SK-N-MC (cell line): ENCODE measurements around the gene CD46.

Experiments
- EZH2 ChIP-seq: fragments of 200-600 bp; sonication (generic); IDR thresholded peaks from one replicate; pipeline ENCODE4 v1.6.1; 2017; ENCODE audit warnings: antibody characterized with exemption
- POLR2AphosphoS5 ChIP-seq: IDR thresholded peaks from 2 replicates; pipeline ENCODE4 v1.6.1; 2012; ENCODE audit warnings: mild to moderate bottlenecking, low read depth, low read length, borderline replicate concordance

DNA sequence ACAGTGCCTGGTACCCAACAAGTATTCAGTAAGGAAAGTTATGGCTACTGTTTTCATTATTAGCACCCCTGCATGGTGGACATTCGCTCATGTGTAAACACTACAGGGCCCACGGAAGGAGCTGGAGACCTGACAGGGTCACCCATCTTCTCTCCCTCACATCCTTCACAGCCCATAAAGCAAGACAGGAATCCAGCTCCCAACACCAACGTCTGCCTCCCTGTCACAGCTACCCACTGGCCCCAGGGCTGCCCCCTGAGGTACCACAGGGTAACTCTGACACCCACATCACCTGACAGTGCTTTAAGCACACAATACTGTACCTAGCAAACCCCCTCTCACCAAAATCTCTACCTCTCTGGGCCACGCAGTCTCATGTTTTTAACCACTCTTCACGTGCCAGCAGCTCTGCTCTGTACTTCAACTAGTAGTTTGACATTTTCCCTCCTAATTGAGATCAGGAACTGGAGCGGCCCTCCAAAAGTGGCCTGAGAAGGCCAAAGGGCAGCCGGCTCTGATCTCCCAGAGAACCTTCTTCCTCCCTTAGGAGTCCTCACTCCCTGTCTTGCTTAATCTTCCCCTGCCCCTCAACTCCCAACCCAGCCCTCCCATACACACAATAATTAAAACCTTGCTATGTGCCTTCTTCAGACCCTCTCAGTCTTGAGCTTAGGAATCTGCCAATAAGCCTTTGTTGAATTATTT lies 82.3 kb downstream of the CD46 start:
- TF ChIP-seq EZH2 (no peak), POLR2AphosphoS5 (no peak)
